ENCODE measurements around the gene KRT3.

DNA sequence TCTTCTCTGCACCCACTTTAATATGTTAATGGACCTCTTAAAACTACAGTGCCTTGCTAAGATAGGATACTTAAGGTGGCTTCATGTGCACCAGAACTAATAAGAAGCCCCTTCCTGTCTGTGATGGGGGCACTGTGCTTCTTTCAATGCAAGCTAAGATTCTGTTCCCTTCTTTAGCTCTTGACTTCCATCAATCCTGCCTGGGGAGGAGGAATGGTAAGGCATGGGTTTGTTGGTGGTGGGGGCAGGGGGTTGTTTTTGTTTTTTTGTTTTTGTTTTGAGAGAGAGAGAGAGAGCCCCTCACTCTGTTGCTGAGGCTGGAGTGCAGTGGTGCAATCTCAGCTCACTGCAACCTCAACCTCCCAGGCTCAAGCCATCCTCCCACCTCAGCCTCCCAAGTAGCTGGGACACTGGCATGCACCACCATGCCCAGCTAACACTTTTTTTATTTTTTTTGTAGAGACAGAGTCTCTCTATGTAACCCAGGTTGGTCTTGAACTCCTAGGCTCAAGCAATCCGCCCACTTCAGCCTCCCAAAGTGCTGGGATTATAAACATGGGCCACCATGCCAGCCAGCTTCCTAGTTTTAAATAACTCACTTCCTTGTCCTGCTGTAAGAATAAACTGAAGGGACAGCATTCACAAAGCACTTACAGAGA lies 4.5 kb upstream of the KRT3 start:
- TF ChIP-seq EZH2 (IDR thresholded peaks at IDR 0.05; ENCODE audit: insufficient read depth, low read length), result no peak
- TF ChIP-seq CTCF (IDR thresholded peaks at IDR 0.05; ENCODE audit: insufficient read depth, low read depth, low read length), result no peak

Data from astrocyte (in vitro differentiated cells and primary cell).